Type B pancreatic cell (in vitro differentiated cells): ENCODE measurements around the gene HSD17B12. TPM values are rescaled to one million over a fixed set of nuclear protein-coding genes. Genes with fewer than 3 reads are reported as not detected.

ENCODE experiments used
- DNase-seq: peaks from one replicate; pipeline ENCODE4 v3.0.0; 2021; ENCODE audit warnings: mixed read lengths; ENCODE audit not compliant: unreplicated experiment; ENCODE audit errors: extremely low spot score
- H3K27ac Mint-ChIP-seq: 2 replicates; pipeline ENCODE4 v1.8.0; 2021; ENCODE audit warnings: mild to moderate bottlenecking, mixed read lengths
- H3K27me3 Mint-ChIP-seq: 2 replicates; pipeline ENCODE4 v1.8.0; 2021; ENCODE audit warnings: mixed read lengths
- H3K36me3 Mint-ChIP-seq: 2 replicates; pipeline ENCODE4 v1.8.0; 2021; ENCODE audit warnings: mixed read lengths
- H3K4me1 Mint-ChIP-seq: one replicate; pipeline ENCODE4 v1.8.0; 2021; ENCODE audit warnings: mixed read lengths; ENCODE audit not compliant: unreplicated experiment
- H3K4me3 Mint-ChIP-seq: 2 replicates; pipeline ENCODE4 v1.8.0; 2021; ENCODE audit warnings: mild to moderate bottlenecking, mixed read lengths
- H3K9me3 Mint-ChIP-seq: 2 replicates; pipeline ENCODE4 v1.8.0; 2021; ENCODE audit warnings: mixed read lengths
- CTCF ChIP-seq: fragments of 200-600 bp; sonication (generic); conservative IDR thresholded peaks from 2 replicates; pipeline ENCODE4 v1.5.0; 2021; ENCODE audit warnings: antibody characterized with exemption, mild to moderate bottlenecking
- total RNA-seq: library from RNA; stranded (reverse); gene quantifications from 2 replicates; pipeline ENCODE4 v1.2.1, GENCODE V29; 2021; ENCODE audit warnings: low replicate concordance

Gene HSD17B12
- total RNA-seq, 1 donor from 2014 or later: 99.0 TPM

GRCh38 chr11:43830928-43831440, 150.4 kb downstream of the HSD17B12 start:
- H3K9me3 Mint-ChIP-seq: no peaks in the 10 kb centered on the region
- peak overlapping the region; percentile 42 for H3K27ac Mint-ChIP-seq
- H3K4me3 Mint-ChIP-seq: no peak overlapping the region
- peaks cover 5% of the 10 kb centered on the region for H3K36me3 Mint-ChIP-seq
- TF ChIP-seq CTCF: no peak
- peaks cover 9% of the 10 kb centered on the region for H3K4me1 Mint-ChIP-seq
- H3K27me3 Mint-ChIP-seq: no peaks in the 10 kb centered on the region
- DNase-seq: no peak

- no peak overlapping the region for H3K4me3 Mint-ChIP-seq
- no peak for TF ChIP-seq CTCF
- H3K27me3 Mint-ChIP-seq: no peaks in the 10 kb centered on the region
- H3K36me3 Mint-ChIP-seq: peaks cover 5% of the 10 kb centered on the region
- DNase-seq: no peak
- H3K27ac Mint-ChIP-seq: no peak overlapping the region
- no peaks in the 10 kb centered on the region for H3K9me3 Mint-ChIP-seq
- H3K4me1 Mint-ChIP-seq: peaks cover 9% of the 10 kb centered on the region
Measured at GRCh38 chr11:43832536-43832935, 152.0 kb downstream of the HSD17B12 start.

- no peaks in the 10 kb centered on the region for H3K27me3 Mint-ChIP-seq
- H3K36me3 Mint-ChIP-seq: peaks cover 8% of the 10 kb centered on the region
- no peak for DNase-seq
- H3K4me3 Mint-ChIP-seq: no peak overlapping the region
- H3K27ac Mint-ChIP-seq: peak overlapping the region; percentile 40
- H3K9me3 Mint-ChIP-seq: no peaks in the 10 kb centered on the region
- H3K4me1 Mint-ChIP-seq: peaks cover 9% of the 10 kb centered on the region
- TF ChIP-seq CTCF: no peak
Measured at GRCh38 chr11:43833657-43834073, 153.1 kb downstream of the HSD17B12 start.

- H3K4me3 Mint-ChIP-seq: no peak overlapping the region
- H3K27me3 Mint-ChIP-seq: no peaks in the 10 kb centered on the region
- TF ChIP-seq CTCF: no peak
- H3K27ac Mint-ChIP-seq: no peak overlapping the region
- H3K36me3 Mint-ChIP-seq: peaks cover 8% of the 10 kb centered on the region
- no peak for DNase-seq
- H3K9me3 Mint-ChIP-seq: no peaks in the 10 kb centered on the region
- H3K4me1 Mint-ChIP-seq: peaks cover 9% of the 10 kb centered on the region
Measured at GRCh38 chr11:43834286-43834685, 153.7 kb downstream of the HSD17B12 start.

GRCh38 chr11:43835104-43835503, 154.6 kb downstream of the HSD17B12 start:
- peaks cover 9% of the 10 kb centered on the region for H3K4me1 Mint-ChIP-seq
- peaks cover 8% of the 10 kb centered on the region for H3K36me3 Mint-ChIP-seq
- no peak for DNase-seq
- H3K27ac Mint-ChIP-seq: peak overlapping the region; percentile 52
- H3K9me3 Mint-ChIP-seq: no peaks in the 10 kb centered on the region
- no peak overlapping the region for H3K4me3 Mint-ChIP-seq
- no peak for TF ChIP-seq CTCF
- no peaks in the 10 kb centered on the region for H3K27me3 Mint-ChIP-seq

GRCh38 chr11:43837879-43838278, 157.3 kb downstream of the HSD17B12 start:
- no peaks in the 10 kb centered on the region for H3K27me3 Mint-ChIP-seq
- peaks cover 8% of the 10 kb centered on the region for H3K36me3 Mint-ChIP-seq
- H3K4me1 Mint-ChIP-seq: peaks cover 9% of the 10 kb centered on the region
- H3K9me3 Mint-ChIP-seq: no peaks in the 10 kb centered on the region
- no peak for TF ChIP-seq CTCF
- no peak overlapping the region for H3K4me3 Mint-ChIP-seq
- no peak for DNase-seq
- H3K27ac Mint-ChIP-seq: no peak overlapping the region
